Activated T-cell treated with anti-CD3 and anti-CD28 coated beads, Interleukin-2, amount 50 U/mL, for 48 hours (primary cell): Measurements from ENCODE around the gene PREB.
A peak's percentile ranks its signal among the peaks of the same experiment; 100 is the strongest.
"Not testable (repeated sequence)": the region's sequence is repeated elsewhere in the genome, so short reads cannot be mapped to it uniquely, and the experiment has no call there.

Experiments used
- DNase-seq, 2 experiments: peaks; one replicate each; pipeline ENCODE4 v3.0.0-alpha.2; 2020

PREB gene

GRCh38 chr2:27133905-27134780, at the start of gene PREB:
Gene PREB (minus strand): TSS chr2:27134636. CDS start chr2:27134421, 215 bp downstream.
- peak; percentile 99 for DNase-seq

GRCh38 chr2:27184115-27184514, 49.7 kb upstream of the PREB start:
- DNase-seq: no peak

- no peak for DNase-seq
Measured at GRCh38 chr2:27182346-27182745, 47.9 kb upstream of the PREB start.

GRCh38 chr2:27179344-27180000, 45.0 kb upstream of the PREB start:
- DNase-seq: no peak

- DNase-seq: no peak
Measured at GRCh38 chr2:27178469-27178868, 44.0 kb upstream of the PREB start.

GRCh38 chr2:27177441-27178351, 43.3 kb upstream of the PREB start:
- no peak for DNase-seq

- not testable (repeated sequence) for DNase-seq
Measured at GRCh38 chr2:27175781-27176180, 41.3 kb upstream of the PREB start.

- no peak for DNase-seq
Measured at GRCh38 chr2:27175330-27175729, 40.9 kb upstream of the PREB start.

GRCh38 chr2:27174638-27175037, 40.2 kb upstream of the PREB start:
- DNase-seq: no peak

- no peak for DNase-seq
Measured at GRCh38 chr2:27171351-27171848, 37.0 kb upstream of the PREB start.

- no peak for DNase-seq
Measured at GRCh38 chr2:27170581-27171337, 36.3 kb upstream of the PREB start.

GRCh38 chr2:27164960-27165763, 30.7 kb upstream of the PREB start:
- DNase-seq: no peak

- DNase-seq: no peak
Measured at GRCh38 chr2:27162151-27163121, 28.0 kb upstream of the PREB start.

- DNase-seq: no peak
Measured at GRCh38 chr2:27160191-27160590, 25.8 kb upstream of the PREB start.

GRCh38 chr2:27159271-27159670, 24.8 kb upstream of the PREB start:
- DNase-seq: no peak

GRCh38 chr2:27158468-27158867, 24.0 kb upstream of the PREB start:
- no peak for DNase-seq

GRCh38 chr2:27155069-27155520, 20.7 kb upstream of the PREB start:
- no peak for DNase-seq

GRCh38 chr2:27154488-27154887, 20.1 kb upstream of the PREB start:
- DNase-seq: no peak

- DNase-seq: no peak
Measured at GRCh38 chr2:27152796-27153464, 18.5 kb upstream of the PREB start.
